Ammon's horn (tissue), 1 donor: ENCODE data around the gene ARTN.

Source experiments
- DNase-seq: peaks from one replicate; pipeline ENCODE4 v3.0.0-alpha.2; 2016; ENCODE audit warnings: low spot score

ARTN gene

GRCh38 chr1:43947874-43948437 is 14.4 kb downstream of the ARTN start:
- DNase-seq, result no peak

GRCh38 chr1:43949678-43950077 is 16.1 kb downstream of the ARTN start:
- DNase-seq, result no peak

- no peak for DNase-seq
Observed at GRCh38 chr1:43951021-43951985, 17.7 kb downstream of the ARTN start.

DNA sequence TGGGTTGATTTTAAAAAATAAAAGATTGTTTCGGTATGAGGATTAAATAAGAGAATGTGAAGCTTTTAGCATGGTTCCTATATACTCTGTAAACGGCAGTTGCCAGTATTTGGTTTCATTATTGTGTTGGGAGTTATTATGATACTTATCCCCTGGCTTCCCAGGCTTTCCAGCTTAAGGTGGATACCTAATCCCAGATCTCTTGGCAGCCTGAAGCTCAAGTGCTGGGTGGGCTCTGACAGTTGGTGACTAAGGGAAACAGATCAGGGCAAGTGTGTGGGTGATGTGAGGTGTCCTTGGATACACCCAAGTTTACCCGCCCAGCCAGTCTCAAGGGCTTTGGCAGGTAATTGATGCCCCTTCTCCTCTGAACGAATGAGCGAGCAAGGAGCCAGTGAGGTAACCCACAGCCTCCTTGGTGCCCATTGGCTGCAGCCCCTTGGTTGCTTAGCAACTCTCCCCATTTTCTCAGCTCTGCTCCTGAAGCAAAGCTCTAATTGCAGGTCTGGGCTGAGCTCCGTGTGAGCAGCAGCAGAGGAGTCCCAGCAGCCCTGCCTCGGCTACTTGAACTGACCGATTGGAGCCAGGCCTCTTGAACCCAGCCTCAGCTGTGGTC is 19.2 kb downstream of the ARTN start:
- peak; percentile 49 for DNase-seq

GRCh38 chr1:43953361-43953760 is 19.8 kb downstream of the ARTN start:
- no peak for DNase-seq

- peak; percentile 94 for DNase-seq
Observed at GRCh38 chr1:43954036-43954435, 20.4 kb downstream of the ARTN start.

DNA sequence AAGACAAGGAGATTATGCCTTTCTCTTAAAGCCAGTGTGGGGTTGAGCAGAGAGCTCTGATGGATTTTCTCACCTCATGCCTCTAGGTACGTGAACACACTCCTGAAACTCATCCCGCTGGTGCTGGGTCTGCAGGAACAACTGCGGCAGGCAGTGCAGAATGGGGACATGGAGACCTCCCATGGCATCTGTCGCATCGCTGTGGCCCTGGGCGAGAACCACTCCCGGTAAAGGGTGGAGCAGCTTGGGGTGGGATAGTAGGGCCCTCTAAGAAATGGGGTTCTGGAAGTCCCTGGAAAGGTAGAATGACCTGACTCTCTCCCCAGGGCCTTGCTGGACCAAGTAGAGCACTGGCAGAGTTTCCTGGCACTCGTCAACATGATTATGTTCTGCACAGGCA is 22.6 kb downstream of the ARTN start:
- no peak for DNase-seq

DNA sequence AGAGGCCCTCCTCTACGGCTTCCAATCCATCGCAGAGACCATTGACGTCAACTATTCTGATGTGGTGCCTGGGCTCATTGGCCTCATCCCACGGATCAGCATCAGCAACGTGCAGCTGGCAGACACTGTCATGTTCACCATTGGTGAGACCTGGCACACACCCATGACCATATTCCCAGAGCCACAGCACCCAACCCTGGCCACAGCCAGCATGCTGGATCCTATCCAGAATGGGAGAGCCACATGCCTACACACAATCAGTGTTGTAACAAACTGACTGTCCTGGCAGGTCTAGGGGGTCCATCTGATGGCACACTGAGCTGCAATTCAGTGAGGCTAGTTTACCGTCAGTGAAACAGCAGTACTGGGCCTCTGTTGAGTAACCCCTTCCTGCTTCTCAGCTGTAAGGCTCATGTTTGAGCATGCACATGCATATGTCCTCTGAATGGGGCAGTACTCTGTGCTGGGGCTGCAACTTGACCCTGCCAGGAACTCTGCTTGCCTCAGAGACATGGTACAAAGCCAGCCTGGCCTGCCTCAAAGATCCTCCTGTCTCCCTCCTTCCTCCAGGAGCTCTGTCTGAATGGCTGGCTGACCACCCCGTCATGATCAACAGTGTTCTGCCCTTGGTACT is 23.9 kb downstream of the ARTN start:
- DNase-seq, result no peak

- DNase-seq, result no peak
Observed at GRCh38 chr1:43958351-43959255, 25.0 kb downstream of the ARTN start.

DNA sequence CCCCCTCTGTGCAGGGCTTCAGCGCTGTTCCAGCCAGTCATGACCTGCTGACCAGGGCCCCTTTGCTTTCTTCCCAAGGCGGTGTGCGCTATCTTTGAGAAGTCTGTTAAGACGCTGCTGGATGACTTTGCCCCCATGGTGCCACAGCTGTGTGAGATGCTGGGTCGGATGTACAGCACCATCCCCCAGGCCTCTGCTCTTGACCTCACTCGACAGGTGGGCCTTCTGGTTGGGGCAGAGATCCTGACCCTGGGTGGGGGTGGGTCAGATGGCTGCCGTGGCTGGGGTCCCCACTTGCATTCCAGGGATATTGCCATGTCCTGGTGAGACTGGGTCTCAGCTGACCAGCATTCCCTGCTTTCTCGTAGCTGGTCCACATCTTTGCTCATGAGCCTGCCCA is 27.2 kb downstream of the ARTN start:
- DNase-seq, result no peak

GRCh38 chr1:43961692-43962091 is 28.1 kb downstream of the ARTN start:
- no peak for DNase-seq

DNA sequence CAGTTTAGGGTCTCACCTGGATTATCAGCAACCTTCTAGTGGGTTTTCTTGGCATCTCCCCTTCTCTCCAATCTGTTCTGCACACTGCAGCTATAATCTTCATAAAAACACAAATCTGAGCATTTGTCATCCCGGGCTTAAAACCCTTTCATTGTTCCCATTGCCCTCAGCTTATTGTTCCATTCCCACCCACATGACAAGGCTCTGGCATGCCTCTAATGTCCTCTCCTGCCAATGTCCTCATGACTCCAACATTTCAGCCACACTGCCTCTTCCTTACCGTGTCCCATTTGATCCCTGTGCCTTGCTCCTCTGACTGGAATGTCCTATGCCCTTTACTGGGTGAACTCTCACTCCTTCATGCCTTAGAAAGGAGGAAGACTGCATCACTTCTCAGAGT is 28.7 kb downstream of the ARTN start:
- peak; percentile 79 for DNase-seq

GRCh38 chr1:43963006-43963405 is 29.4 kb downstream of the ARTN start:
- no peak for DNase-seq

- no peak for DNase-seq
Observed at GRCh38 chr1:43963890-43964289, 30.3 kb downstream of the ARTN start.

DNA sequence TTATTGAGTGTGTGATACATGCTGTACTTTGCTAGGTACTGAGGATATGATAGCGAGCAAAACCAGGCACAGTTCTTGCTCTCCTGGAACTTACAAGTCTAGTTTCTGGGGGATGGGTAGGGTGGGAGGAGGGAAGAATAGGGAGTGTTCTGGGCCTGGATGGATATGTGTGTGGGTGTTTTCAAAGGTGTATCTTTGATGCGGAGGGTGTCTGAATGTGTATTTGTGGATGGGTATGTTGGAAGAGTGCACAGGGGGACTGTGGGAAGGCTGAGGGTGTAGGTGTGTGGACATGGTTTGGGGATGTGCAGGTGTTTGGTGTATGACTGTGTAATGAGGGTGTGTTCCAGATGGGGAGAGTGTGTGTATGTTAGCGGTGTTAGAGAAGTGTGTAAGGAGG is 31.7 kb downstream of the ARTN start:
- no peak for DNase-seq

GRCh38 chr1:43968348-43968948 is 34.8 kb downstream of the ARTN start:
- no peak for DNase-seq

GRCh38 chr1:43969416-43969745 is 35.8 kb downstream of the ARTN start:
- no peak for DNase-seq

GRCh38 chr1:43969746-43970466 is 36.3 kb downstream of the ARTN start, which contains the start of gene DPH2:
TSS of gene DPH2 (plus strand) at chr1:43970010. CDS start at chr1:43970176, 166 bp downstream.
- peak; percentile 98 for DNase-seq

DNA sequence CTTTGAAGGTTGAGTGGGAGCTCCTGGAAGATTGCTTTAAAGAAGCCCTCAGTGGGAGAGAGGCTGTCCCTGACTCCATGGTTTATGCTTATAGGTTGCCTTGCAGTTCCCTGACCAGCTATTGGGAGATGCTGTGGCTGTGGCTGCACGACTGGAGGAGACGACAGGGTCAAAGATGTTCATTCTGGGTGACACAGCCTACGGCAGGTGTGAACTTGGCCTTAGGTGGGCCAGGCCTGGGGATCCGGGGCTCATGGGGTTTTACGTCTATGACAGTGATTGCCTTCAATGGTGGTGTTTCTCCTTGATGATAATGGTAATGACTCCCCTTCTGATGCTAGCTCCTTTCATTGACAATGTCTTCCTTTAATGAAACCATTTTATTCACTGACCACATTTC is 36.9 kb downstream of the ARTN start:
- DNase-seq, result no peak

GRCh38 chr1:43970911-43971310 is 37.3 kb downstream of the ARTN start:
- no peak for DNase-seq
